GM15510 (cell line): ENCODE measurements around the gene AXIN2.

ENCODE experiments used
- POLR2A ChIP-seq: IDR thresholded peaks from 3 replicates; pipeline ENCODE4 v1.6.1; 2011; ENCODE audit warnings: borderline replicate concordance; ENCODE audit not compliant: insufficient read length; ENCODE audit errors: extremely low read depth

Gene AXIN2

DNA sequence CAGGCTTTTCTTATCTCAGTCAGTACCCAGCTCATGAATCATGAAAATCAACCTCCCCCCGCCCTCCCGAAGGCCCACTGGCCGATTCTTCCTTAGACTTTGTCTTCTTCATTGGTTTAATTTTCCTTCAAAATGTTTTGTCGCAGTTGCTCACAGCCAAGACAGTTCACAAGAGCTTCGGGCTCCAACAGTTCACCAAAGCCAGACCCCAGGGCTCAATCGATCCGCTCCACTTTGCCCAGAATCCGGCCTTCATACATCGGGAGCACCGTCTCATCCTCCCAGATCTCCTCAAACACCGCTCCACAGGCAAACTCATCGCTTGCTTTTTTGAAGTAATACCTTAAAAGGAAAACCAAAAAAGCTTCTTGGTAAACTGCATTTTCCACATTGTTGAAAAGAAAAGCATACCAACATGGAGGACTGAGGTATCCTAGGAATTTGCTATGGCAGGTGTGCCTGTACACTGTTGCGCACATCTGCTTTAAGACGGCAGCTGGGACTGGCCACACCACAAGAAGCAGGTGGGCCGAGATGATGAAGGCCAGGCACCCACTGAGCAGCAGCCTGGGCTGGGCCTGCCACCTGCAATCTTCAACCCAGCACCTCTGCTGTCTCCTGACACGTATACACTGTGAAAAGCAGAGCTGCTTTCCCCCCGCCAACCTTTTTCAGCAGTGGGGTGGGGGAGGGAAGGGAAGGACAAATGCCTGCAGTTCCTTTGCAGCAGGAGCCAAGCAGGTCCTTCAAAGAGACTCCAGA, 31.5 kb downstream of the AXIN2 start:
- TF ChIP-seq POLR2A, result no peak

DNA sequence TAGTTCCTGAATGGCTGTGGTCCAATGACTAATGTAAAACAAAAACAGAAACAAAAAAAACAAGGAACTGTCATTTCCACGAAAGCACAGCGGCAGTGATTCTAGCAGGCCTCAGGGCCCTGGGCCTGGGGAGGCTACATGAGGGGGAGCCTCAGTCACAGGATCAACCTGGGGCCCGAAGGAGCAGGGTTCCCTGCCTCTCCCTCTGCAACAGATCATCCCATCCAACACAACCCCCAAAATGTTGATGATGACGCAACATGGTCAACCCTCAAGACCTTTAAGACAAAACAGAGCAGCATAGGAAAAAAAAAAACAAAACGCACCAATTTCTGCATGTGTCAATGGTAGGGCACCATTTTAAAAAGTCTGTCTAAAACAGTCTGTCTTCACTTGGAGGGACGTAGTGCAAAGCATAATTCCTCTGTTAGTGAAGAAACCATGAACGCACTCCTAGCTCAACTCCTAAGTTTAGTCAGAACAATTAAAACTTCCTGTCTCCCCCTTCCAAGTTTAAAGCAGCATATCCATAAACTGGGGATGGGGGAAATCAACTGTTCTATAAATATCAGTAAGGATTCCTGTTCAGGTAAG, 32.3 kb downstream of the AXIN2 start:
- no peak for TF ChIP-seq POLR2A

DNA sequence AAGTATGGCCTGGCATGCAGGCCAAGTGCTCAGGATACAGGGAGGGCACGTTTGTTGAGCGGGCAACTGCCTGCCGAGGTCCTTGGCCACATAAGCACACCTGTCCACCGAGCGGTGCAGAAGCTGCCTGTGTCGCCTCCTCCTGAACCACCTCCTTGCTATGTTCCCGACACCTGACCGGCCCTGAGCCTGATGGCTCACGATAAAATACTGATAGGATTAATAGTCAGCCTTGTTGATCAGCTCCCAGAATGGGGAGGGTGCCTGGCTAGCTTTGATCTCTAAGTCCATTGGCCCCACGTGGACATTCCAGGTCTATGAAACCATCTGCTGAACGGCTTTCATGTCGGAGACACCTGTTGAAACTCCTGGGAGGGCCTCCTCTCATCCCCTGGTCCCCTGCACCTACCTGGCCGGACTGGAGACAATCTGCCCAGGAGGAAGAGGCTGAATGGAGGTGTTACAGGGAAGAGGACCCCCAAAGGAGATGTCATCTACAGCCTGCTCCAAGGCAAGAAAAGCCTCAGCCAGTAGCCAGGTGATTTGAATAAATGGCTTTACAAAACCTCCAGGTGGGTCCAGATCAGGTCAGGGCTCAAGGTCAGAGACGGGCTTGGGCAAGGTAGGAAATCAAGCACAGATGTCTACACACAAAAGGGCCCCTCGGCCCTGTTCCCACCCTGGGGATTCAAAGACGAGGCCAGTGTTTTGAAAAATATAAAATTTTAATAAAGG, 33.4 kb downstream of the AXIN2 start:
- TF ChIP-seq POLR2A, result no peak

DNA sequence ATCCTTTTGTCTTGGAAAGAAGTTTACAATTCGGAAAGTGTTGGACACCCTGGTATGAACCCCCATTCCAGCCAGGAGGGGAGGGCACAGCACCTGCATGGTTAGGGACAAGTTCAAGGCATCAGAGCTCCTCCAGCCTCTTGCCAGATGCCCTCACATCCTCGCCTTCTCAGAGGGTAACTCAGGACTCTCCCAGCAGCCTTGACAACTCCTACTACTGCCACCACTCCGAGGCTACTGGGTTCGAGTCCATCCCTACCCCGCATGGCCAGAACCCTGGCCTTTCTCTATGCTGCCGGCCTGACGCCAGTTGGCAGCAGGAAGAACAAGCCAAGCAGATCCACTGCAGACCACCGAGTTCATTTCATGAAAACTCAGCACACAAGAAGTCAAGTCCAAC, 34.1 kb downstream of the AXIN2 start:
- no peak for TF ChIP-seq POLR2A

DNA sequence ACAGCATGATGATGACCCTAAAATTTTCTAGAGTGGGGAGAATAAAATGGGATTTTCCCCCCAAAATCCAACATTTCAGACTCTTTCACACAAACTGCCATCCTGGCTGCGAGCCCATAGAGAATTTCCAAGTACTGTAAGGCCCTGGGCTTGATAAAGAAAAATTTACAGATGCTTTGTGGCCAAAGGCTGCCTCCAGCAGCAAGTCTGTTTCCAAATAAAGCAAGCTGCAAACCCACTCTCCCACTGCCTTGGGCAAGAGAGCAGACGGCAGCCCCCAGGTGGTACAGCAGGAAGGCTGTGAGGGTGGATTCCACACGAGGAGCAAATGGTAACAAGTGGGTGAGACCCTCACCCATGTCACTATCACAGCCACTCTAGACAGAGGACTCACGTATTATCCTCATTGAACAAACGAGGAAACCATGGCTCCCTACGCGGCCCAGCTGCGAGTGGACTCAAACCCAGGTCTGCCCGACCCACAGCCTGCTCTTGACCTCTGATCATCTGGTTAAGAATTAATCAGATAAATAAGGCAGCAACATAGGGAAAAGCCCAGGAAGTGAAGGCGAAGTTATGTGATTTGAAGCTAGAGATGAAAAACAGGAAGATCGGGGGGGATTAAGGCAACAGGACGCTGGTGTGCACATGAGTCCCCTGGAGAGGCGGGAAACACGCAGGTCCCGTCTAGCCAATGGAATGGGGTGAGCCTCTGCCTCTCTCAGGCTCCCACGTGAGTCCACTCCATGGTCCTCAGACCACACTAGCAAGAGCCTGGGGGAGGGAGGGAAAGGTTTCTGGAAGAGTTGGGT, 37.4 kb downstream of the AXIN2 start:
- TF ChIP-seq POLR2A, result no peak

DNA sequence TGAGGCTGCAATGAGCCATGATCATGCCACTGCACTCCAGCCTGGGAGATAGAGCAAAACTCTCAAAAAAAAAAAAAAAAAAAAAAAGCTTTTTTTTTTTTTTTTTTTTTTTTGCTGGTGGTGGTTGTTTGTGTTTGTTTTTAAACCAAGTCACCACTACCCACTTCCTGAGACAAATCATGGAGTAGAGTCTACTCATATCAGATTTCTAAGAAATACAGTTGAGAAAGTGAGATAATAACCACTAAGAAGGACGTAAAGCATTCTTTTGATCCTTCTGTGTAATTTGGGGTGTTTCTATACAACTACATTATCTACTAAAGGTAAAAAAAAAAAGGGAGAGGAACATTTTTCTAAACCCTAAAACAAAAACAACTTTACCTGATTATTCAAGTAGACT, 38.0 kb downstream of the AXIN2 start:
- no peak for TF ChIP-seq POLR2A

DNA sequence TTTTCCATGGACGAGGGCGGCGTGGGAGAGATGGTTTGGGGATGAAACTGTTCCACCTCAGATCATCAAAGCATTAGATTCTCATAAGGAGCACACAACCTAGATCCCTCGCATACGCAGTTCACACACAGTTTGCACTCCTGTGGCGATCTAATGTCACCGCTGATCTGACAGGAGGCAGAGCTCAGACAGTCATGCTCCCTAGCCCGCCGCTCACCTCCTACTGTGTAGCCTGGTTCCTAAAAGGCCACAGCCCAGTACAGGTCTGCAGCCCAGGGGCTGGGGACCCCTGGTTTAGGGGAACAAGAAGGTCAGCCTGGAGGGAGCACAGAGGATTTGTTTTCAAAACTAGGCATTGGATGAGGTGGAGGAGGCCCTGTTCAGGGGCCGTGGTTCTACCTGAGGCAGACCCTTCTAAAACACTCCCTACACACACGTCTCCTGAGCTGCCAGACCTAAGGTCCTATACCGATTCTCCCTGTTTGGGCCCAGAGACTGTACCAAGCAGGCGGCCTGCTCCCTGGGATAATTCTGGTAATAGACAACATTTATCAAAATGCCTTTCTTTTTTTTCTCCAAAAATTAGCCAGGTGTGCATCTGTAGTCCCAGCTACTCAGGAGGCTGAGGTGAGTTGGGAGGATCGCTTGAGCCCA, 38.6 kb downstream of the AXIN2 start:
- TF ChIP-seq POLR2A, result no peak

DNA sequence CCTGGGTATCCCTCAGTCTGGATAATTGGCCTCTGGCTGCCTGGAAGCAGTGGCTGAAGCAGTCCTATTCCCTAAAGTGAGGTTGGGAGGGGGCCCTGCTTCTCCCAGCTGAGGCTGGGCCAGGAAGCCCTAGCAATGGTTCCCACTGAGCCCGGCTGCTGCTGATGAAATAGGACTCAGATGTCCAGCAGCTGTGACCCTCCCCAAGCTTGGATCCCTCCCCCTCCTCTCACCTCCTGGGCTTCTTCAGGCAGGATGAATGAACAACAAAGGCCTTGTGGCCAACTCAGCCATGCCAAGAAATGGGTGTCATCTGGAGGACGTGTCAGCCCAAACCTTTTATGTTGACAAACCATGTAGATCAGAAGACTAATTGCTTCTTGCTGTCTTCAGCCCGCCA, 42.0 kb downstream of the AXIN2 start:
- TF ChIP-seq POLR2A, result no peak

DNA sequence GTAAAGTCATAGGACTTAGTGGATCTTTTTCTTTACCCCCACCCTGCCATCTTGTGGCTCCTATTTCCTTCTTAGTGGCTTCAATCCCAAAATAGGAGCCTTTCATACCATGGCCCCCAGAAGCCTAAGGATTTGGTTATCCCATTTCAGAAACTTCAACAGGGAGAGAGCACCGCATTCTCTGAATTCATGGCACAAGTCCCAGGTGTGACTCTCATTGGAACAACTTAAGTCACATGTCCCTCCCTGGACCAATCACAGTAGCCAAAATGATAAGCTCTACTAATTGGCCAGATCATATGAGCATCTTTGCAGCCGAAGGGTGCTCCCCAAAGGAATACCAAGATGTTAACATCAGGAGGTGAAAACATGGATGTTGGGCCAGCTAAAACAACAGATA, 43.2 kb downstream of the AXIN2 start:
- TF ChIP-seq POLR2A, result no peak

DNA sequence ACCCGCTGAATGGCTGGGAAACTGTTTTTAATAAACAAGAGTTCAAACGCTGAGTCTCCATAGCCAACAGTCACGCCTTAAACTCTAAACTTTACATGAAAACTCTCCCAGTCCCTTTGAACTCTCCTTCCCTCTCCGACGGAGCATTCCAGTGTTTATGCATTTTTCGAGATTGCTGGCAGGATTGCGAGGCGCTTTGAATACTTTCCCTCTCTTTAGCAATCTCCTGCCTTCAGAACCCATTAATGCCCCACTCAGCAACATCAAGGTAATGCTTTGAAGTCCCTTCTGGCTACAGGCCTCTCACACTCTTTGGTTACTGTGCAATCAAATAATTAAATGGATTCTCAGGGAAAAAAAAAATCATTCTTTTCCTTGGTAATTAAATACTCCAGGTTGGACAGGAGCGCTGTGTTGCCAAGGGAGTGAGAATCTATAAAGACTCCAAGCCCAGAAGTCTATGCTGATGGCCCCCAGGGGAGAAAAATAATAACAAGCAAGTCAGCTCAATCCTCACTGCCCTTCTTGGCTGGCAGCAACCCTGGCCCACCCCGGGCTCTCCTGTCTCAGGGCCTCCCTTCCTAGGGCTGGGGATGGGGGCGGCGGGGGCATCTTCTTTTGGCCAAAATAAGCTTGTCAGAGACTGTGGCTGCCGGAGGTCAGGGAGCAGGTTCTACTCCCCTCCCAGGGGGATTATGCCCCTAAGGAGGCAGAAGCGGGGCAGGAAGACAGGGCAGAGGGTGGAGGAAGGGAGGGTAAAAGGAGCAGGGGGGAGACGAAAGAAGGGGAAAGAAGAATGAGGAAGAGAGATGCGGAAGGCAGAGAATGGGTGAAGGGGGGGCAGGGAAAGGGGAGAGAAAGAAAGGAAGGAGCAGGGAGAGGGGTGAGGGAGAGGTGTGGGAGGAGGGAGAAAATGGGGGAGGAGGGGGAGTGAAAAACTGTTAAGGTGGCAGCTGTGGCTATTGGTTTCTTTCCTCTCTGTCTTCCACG, 45.2 kb downstream of the AXIN2 start:
- no peak for TF ChIP-seq POLR2A

DNA sequence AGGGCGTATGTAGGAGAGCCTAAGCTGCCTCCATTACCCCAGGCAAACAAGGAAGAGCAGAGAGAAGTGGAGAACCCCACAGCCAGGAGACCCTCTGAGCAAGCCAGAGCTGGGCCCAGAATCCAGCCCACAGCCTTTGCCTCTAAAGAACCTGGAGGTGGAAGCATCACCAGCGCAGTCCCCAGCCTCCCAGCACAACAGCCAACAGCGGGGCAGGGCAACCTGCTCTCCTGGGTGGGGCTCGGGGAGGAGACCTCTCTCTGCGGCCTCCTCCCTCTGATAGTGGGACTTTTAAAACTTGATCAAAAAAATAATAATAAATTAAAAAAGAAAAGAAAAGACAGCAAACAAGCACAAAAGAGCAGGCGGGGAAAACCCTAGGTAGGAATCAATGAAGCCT, 45.9 kb downstream of the AXIN2 start:
- no peak for TF ChIP-seq POLR2A

DNA sequence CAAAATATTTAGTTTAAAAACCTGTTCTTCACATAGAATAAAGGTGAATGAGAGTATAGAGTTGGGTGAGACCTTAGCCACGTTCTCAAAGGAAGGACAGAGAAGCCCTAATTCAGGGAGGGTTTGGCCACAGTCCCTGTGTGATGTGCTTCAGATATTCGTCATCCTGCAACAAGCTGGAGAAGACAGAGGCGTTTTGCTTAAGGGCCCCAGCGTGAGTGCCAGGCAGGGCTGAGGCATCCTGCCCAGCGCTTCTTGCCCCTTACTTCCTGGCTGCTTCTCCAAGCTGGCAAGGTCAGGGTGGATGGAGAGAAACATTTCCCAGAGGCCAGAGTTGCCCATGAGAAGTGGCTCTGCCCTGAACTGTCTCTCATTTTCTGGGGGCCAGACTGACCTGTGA, 46.9 kb downstream of the AXIN2 start:
- no peak for TF ChIP-seq POLR2A

DNA sequence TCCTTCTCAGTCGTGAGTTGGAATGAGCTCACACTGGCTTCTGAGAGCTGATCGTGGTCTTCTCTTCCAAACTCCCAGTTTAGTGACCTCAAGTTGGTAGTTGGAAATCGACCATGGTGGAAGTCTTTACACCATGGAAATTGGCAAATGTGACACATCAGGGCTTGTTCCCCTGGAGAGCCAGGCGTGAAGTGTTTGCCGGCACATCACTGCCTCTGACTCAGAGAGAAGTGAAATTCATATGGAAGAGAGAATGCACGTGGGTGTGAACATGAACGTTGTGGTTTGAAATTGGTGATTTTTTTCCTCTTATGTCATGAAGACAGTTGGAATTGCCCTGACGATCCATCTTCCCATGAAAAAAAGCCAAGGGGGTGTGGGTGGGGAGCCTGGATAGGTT, 47.4 kb downstream of the AXIN2 start:
- no peak for TF ChIP-seq POLR2A
